Testis (tissue), 3 donors: Measurements from ENCODE around the gene TRIM71. TPM values are rescaled to one million over a fixed set of nuclear protein-coding genes. Genes with fewer than 3 reads are reported as not detected.
"Not testable (repeated sequence)": the region's sequence is repeated elsewhere in the genome, so short reads cannot be mapped to it uniquely, and the experiment has no call there.

Experiments
- DNase-seq: peaks from one replicate; pipeline ENCODE4 v3.0.0-alpha.2; 2019
- H3K27ac ChIP-seq, 2 donors: fragments of 200-600 bp; sonication (generic); one replicate each; pipeline ENCODE4 v1.5.1; 2019
- H3K27me3 ChIP-seq: fragments of 200-600 bp; sonication (generic); one replicate; pipeline ENCODE4 v1.5.1; 2019
- H3K36me3 ChIP-seq: fragments of 200-600 bp; sonication (generic); one replicate; pipeline ENCODE4 v1.5.1; 2017; ENCODE audit warnings: low read depth; ENCODE audit errors: missing control alignments
- H3K4me1 ChIP-seq: fragments of 200-600 bp; sonication (generic); one replicate; pipeline ENCODE4 v1.5.1; 2019
- H3K4me3 ChIP-seq, 2 donors: fragments of 200-600 bp; sonication (generic); one replicate each; pipeline ENCODE4 v1.5.1; 2017 to 2019
- H3K9me3 ChIP-seq: fragments of 200-600 bp; sonication (generic); one replicate; pipeline ENCODE4 v1.5.1; 2017
- CTCF ChIP-seq, 3 experiments: fragments of 450-650 bp in 2 of 3; fragments of 200-600 bp in 1 of 3; sonication (generic) in 1 of 3; IDR thresholded peaks; one replicate each; pipeline ENCODE4 v1.5.1; 2016 to 2019; ENCODE audit warnings: antibody characterized with exemption in 3 of 3, mild to moderate bottlenecking in 2 of 3, moderate library complexity in 1 of 3
- POLR2A ChIP-seq: fragments of 450-650 bp; IDR thresholded peaks from one replicate; pipeline ENCODE4 v1.6.1; 2017; ENCODE audit warnings: antibody characterized with exemption, mild to moderate bottlenecking, moderate library complexity
- WGBS, 2 donors: methylation state at CpG; one replicate each; pipeline ENCODE4 v1.1.5; 2018; 5-methylcytosine and 5-hydroxymethylcytosine counted together
- intact Hi-C: fragments of 100-400 bp; cut with DNase I; formaldehyde crosslinking; loops from one replicate; pipeline ENCODE4 v1.15.1; 2023; ENCODE audit warnings: low total_unique reads
- polyA plus RNA-seq: library from polyadenylated mRNA; stranded (reverse); fragments of 350-450 nt; fragmentation: Illumina TruSeq; extraction: RNeasy Lipid Tissue Mini Kit (QIAGEN cat#74804); gene quantifications from one replicate; pipeline ENCODE4 v1.2.3, GENCODE V29; 2014; ENCODE audit warnings: low read depth, low replicate concordance; ENCODE audit not compliant: insufficient read depth
- total RNA-seq, 2 donors: library from RNA; depleted of rRNA; stranded (reverse); fragments of >200 nt; gene quantifications; one replicate each; pipeline ENCODE4 v1.2.3, GENCODE V29; 2016

TRIM71 gene
- total and polyA plus RNA-seq, 3 donors from 2014 or later, result 9.9 to 21.0 (median 20.6) TPM

GRCh38 chr3:32934150-32934742 is 116.4 kb downstream of the TRIM71 start:
- Histone ChIP-seq H3K27me3 (no peaks in the 10 kb centered on the region), H3K9me3 (no peaks in the 10 kb centered on the region), H3K27ac (no peak overlapping the region), H3K36me3 (no peaks in the 10 kb centered on the region), H3K4me3 (no peak overlapping the region), H3K4me1 (no peaks in the 10 kb centered on the region)
- DNase-seq, result peak; percentile 40
- no peak for TF ChIP-seq POLR2A
- peak; percentile 25 to 63 (median 54) for TF ChIP-seq CTCF (IDR thresholded peaks at IDR 0.05)
- intact Hi-C loops, result no loop called here
- 76 to 85% methylated on average over 5 of the region's 5 CpGs for WGBS, 2 donors

DNA sequence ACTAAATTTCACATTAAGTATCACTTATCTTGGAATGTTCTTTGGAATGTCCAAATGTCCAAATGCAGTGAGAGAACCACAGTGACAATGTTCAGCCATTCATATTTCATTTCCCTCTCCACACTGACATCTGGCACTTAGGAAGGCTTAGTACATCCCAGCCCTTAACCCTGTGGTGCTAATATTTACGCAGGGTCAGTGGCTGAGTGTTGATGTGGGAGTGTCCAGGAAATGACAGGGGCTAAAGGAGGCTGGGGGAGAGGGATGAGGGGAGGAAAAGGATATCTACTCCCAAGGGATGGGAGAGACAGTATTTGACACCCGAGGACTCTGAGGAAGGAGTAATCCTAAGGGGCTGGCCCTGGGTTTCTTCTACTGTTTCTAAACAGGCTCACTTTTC is 119.5 kb downstream of the TRIM71 start:
- no peaks in the 10 kb centered on the region for H3K9me3 ChIP-seq
- no peak for TF ChIP-seq CTCF (IDR thresholded peaks at IDR 0.05)
- no peaks in the 10 kb centered on the region for H3K4me1 ChIP-seq
- H3K27me3 ChIP-seq, result no peaks in the 10 kb centered on the region
- no peak for DNase-seq
- H3K36me3 ChIP-seq, result no peaks in the 10 kb centered on the region
- WGBS, 2 donors, result 25 to 31% methylated on average over 2 of the region's 2 CpGs
- no peak overlapping the region for H3K4me3 ChIP-seq
- H3K27ac ChIP-seq, result no peak overlapping the region
- intact Hi-C loops, result no loop called here

- H3K27me3 ChIP-seq, H3K4me1 ChIP-seq, intact Hi-C loops, H3K9me3 ChIP-seq, H3K36me3 ChIP-seq, H3K27ac ChIP-seq: not testable (repeated sequence)
- DNase-seq, result peak; percentile 49
- peak overlapping the region in 1 of 2 donors; percentile 23 for H3K4me3 ChIP-seq
- 83 to 87% methylated on average over 3 to 40 of the region's 40 CpGs for whole genome bisulfite sequencing, 2 donors
Observed at GRCh38 chr3:32939531-32940284, 121.9 kb downstream of the TRIM71 start.

DNA sequence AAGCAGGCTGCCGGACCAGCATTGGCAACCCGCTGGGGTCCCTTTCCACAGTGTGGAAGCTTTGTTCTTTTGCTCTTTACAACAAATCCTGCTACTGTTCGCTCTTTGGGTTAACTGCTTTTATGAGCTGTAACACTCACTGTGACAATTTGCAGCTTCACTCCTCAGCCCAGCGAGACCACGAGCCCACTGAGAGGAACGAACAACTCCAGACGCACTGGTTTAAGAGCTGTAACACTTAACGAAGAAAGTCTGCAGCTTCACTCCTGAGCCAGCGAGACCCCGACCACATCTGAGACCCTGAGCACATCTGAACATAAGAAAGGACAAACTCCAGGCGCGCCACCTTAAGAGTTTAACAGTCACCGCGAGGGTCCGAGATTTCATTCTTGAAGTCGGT is 122.9 kb downstream of the TRIM71 start:
- Histone ChIP-seq H3K27me3 (no peaks in the 10 kb centered on the region), H3K4me3 (no peak overlapping the region), H3K27ac (no peak overlapping the region), H3K4me1 (no peaks in the 10 kb centered on the region), H3K36me3 (no peaks in the 10 kb centered on the region), H3K9me3 (no peaks in the 10 kb centered on the region)
- TF ChIP-seq CTCF (IDR thresholded peaks at IDR 0.05) (no peak), POLR2A (peak; percentile 39)
- intact Hi-C loops, result no loop called here
- WGBS, 2 donors, result 64 to 77% methylated on average over 16 of the region's 16 CpGs
- DNase-seq, result peak; percentile 64

DNA sequence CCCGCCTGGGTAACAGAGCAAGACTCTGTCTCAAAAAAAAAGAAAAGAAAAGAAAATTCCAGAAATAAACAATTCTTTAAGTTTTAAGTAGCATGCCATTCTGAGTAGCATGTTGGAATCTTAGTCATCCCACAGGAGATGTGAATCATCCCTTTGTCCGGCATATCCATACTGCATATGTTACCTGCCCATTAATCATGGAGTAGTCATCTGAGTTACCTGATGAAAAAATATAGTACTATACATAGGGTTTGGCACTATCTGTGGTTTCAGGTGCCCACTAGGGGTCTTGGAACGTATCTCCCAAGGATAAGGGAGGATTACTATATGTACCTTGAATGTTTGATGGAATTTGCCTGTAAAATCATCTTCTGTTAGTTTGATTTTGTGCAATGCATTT is 127.3 kb downstream of the TRIM71 start:
- DNase-seq, result no peak
- no peaks in the 10 kb centered on the region for H3K9me3 ChIP-seq
- H3K27me3 ChIP-seq, result no peaks in the 10 kb centered on the region
- H3K27ac ChIP-seq, result no peak overlapping the region
- no peaks in the 10 kb centered on the region for H3K4me1 ChIP-seq
- TF ChIP-seq CTCF (IDR thresholded peaks at IDR 0.05) (no peak), POLR2A (no peak)
- intact Hi-C loops, result no loop called here
- H3K36me3 ChIP-seq, result no peaks in the 10 kb centered on the region
- H3K4me3 ChIP-seq, result no peak overlapping the region
- WGBS, 2 donors, result 63 to 74% methylated on average over 3 of the region's 3 CpGs

DNA sequence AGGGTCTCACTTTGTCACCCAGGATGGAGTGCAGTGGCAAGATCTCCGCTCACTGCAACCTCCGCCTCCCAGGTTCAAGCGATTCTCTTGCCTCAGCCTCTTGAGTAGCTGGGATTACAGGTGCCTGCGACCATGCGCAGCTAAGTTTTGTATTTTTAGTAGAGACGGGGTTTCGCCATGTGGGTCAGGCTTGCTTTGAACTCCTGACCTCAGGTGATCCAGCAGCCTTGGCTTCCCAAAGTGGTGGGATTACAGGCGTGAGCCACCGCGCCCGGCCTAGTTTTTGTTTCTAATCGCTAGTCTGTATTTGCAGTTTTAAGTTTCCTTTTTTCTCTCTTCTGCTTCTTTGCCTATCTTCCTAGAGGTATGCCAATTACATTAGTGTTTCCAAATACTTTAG is 127.8 kb downstream of the TRIM71 start:
- DNase-seq, H3K36me3 ChIP-seq, H3K27me3 ChIP-seq, H3K9me3 ChIP-seq, H3K4me1 ChIP-seq, intact Hi-C loops, H3K27ac ChIP-seq, H3K4me3 ChIP-seq: not testable (repeated sequence)
- 51 to 74% methylated on average over 10 to 11 of the region's 12 CpGs for WGBS, 2 donors
